GM19372 (cell line): ENCODE results near the gene BSCL2.
A peak's percentile ranks its signal among the peaks of the same experiment; 100 is the strongest.
"Not testable (repeated sequence)": the region's sequence is repeated elsewhere in the genome, so short reads cannot be mapped to it uniquely, and the experiment has no call there.

Experiments used
- ATAC-seq: cut with Tn5 transposase; IDR thresholded peaks from one replicate; pipeline ENCODE4 v1.9.1; 2021; ENCODE audit warnings: mild to moderate bottlenecking, low read depth, moderate library complexity; ENCODE audit not compliant: unreplicated experiment

Gene BSCL2

GRCh38 chr11:62664405-62665074 lies 42.7 kb downstream of the BSCL2 start:
- peak; percentile 1 for ATAC-seq

- no peak for ATAC-seq
These were observed 50.3 kb downstream of the BSCL2 start for GRCh38 chr11:62656796-62657429.

- no peak for ATAC-seq
These were observed 52.9 kb downstream of the BSCL2 start for GRCh38 chr11:62654297-62654696.

- ATAC-seq = no peak
These were observed 54.8 kb downstream of the BSCL2 start for GRCh38 chr11:62652161-62653006.

- not testable (repeated sequence) for ATAC-seq
These were observed 56.9 kb downstream of the BSCL2 start for GRCh38 chr11:62650283-62650682.

GRCh38 chr11:62649486-62649885 lies 57.7 kb downstream of the BSCL2 start:
- no peak for ATAC-seq

- no peak for ATAC-seq
These were observed 58.3 kb downstream of the BSCL2 start for GRCh38 chr11:62648967-62649364.

GRCh38 chr11:62648185-62648966 lies 58.8 kb downstream of the BSCL2 start:
- ATAC-seq = no peak

GRCh38 chr11:62647609-62648005 lies 59.6 kb downstream of the BSCL2 start:
- ATAC-seq = no peak

- no peak for ATAC-seq
These were observed 60.2 kb downstream of the BSCL2 start for GRCh38 chr11:62646825-62647608.

- ATAC-seq = peak; percentile 98
These were observed 61.0 kb downstream of the BSCL2 start, which contains the start of gene GANAB for GRCh38 chr11:62645946-62646824. TSS of gene GANAB (minus strand) at chr11:62646613. CDS start at chr11:62646599, 14 bp downstream.

GRCh38 chr11:62645671-62645945 lies 61.6 kb downstream of the BSCL2 start:
- ATAC-seq = no peak

GRCh38 chr11:62644220-62644619 lies 63.0 kb downstream of the BSCL2 start:
- ATAC-seq = no peak
